Kidney (tissue), 14 donors: ENCODE data around the gene NUP210. TPM values are rescaled to one million over a fixed set of nuclear protein-coding genes. Genes with fewer than 3 reads are reported as not detected.

Experiments used
- DNase-seq, 5 donors: peaks; one replicate each; pipeline ENCODE4 v3.0.0-alpha.2; 2013 to 2020
- FAIRE-seq: peaks from 2 replicates; lab custom pipeline; 2012; peaks lifted over from hg19 to GRCh38; lab: Jason Lieb, UNC
- H3K27ac ChIP-seq, 2 donors: one replicate each; pipeline ENCODE4 v1.7.0; 2013; ENCODE audit warnings: low read depth in 2 of 2, low read length in 2 of 2, inconsistent platforms in 1 of 2
- H3K27me3 ChIP-seq: one replicate; pipeline ENCODE4 v1.7.1; 2013; ENCODE audit warnings: low read length, inconsistent platforms; ENCODE audit not compliant: control insufficient read depth, insufficient read depth
- H3K36me3 ChIP-seq, 3 donors: one replicate each; pipeline versions ENCODE4 v1.7.0 to v1.7.1; 2013; ENCODE audit warnings: low read length in 3 of 3, control low read depth in 1 of 3, inconsistent platforms in 1 of 3; ENCODE audit not compliant: insufficient read depth in 3 of 3, control insufficient read depth in 2 of 3
- H3K4me1 ChIP-seq, 3 donors: one replicate each; pipeline versions ENCODE4 v1.7.0 to v1.7.1; 2013; ENCODE audit warnings: low read length in 3 of 3, inconsistent platforms in 1 of 3, low read depth in 1 of 3; ENCODE audit not compliant: control insufficient read depth in 2 of 3, insufficient read depth in 2 of 3
- H3K4me3 ChIP-seq, 3 donors: one replicate each; pipeline versions ENCODE4 v1.7.0 to v1.8.1; 2013; ENCODE audit warnings: low read length in 3 of 3, control low read depth in 1 of 3, inconsistent platforms in 1 of 3
- H3K9ac ChIP-seq, 3 donors: one replicate each; pipeline versions ENCODE4 v1.7.0 to v1.7.1; 2013; ENCODE audit warnings: low read length in 3 of 3, control low read depth in 1 of 3, inconsistent platforms in 1 of 3
- H3K9me3 ChIP-seq, 3 donors: one replicate each; pipeline versions ENCODE4 v1.7.0 to v1.7.1; 2013; ENCODE audit warnings: low read length in 3 of 3, control low read depth in 1 of 3, inconsistent platforms in 1 of 3; ENCODE audit not compliant: control insufficient read depth in 2 of 3, insufficient read depth in 1 of 3
- intact Hi-C: fragments of 100-400 bp; cut with DNase I; formaldehyde crosslinking; loops from one replicate; pipeline ENCODE4 v1.11.1; 2022
- polyA plus RNA-seq: library from polyadenylated mRNA; stranded (reverse); fragments of 350-450 nt; fragmentation: Illumina TruSeq; extraction: RNeasy Lipid Tissue Mini Kit (QIAGEN cat#74804); gene quantifications from one replicate; pipeline ENCODE4 v1.2.3, GENCODE V29; 2014; ENCODE audit warnings: low read depth, low replicate concordance; ENCODE audit not compliant: insufficient read depth
- total RNA-seq: library from RNA; stranded (reverse); fragmentation: NEBNext Ultra II Directional; extraction: Animal tissue kit (Norgen Biotek cat#: 25700); gene quantifications from one replicate; pipeline ENCODE4 v1.2.1, GENCODE V29; 2021
- TF ChIP-seq, protein P1 (sequence below): IDR thresholded peaks from 3 replicates; pipeline ENCODE4 v1.5.1; 2012; ENCODE audit warnings: mild to moderate bottlenecking, moderate library complexity, borderline replicate concordance; ENCODE audit not compliant: insufficient read depth; ENCODE audit errors: extremely low read depth
- donor health status: control.
- donor health status: control.
- donor health status: control.
- donor health status: control.
- donor health status: control.
- donor health status: DM: yes; HTN: yes; CAD: no.
- donor health status: Normal renal cell carcinoma (clear cell type).

Gene NUP210
- total and polyA plus RNA-seq, 2 donors from 2014 or later = 5.6 to 22.9 TPM

DNA sequence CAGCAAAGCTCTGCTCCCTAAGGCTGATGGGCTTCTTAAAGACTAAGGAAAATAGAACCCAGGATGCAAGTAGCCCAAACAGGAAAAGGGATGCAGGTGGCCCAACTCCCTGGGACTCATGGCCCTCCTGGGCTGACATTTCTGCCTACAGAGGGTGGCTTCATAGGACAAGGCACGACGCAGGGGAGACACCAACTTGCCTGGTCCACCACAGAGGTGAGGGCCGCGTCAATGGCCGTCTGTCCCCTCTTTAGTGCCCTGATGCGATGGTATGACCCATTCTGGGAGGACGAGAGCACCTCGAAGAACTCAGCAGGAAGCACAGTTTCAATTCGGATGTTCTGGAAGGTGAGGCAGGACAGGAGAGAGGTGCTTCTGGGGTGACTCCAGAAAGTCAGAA lies 44.0 kb downstream of the NUP210 start:
- intact Hi-C loops = no loop called here
- TF ChIP-seq, protein P1, sequence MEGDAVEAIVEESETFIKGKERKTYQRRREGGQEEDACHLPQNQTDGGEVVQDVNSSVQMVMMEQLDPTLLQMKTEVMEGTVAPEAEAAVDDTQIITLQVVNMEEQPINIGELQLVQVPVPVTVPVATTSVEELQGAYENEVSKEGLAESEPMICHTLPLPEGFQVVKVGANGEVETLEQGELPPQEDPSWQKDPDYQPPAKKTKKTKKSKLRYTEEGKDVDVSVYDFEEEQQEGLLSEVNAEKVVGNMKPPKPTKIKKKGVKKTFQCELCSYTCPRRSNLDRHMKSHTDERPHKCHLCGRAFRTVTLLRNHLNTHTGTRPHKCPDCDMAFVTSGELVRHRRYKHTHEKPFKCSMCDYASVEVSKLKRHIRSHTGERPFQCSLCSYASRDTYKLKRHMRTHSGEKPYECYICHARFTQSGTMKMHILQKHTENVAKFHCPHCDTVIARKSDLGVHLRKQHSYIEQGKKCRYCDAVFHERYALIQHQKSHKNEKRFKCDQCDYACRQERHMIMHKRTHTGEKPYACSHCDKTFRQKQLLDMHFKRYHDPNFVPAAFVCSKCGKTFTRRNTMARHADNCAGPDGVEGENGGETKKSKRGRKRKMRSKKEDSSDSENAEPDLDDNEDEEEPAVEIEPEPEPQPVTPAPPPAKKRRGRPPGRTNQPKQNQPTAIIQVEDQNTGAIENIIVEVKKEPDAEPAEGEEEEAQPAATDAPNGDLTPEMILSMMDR = no peak
- H3K9me3 ChIP-seq = peaks cover 0 to 1% (median 0%) of the 10 kb centered on the region in 3 donors
- peaks cover 2 to 32% (median 22%) of the 10 kb centered on the region in 3 donors for H3K36me3 ChIP-seq
- no peaks in the 10 kb centered on the region for H3K4me1 ChIP-seq
- no peak overlapping the region for H3K9ac ChIP-seq
- H3K27me3 ChIP-seq = no peaks in the 10 kb centered on the region
- no peak overlapping the region for H3K4me3 ChIP-seq
- DNase-seq (no peak), FAIRE-seq (no peak)
- H3K27ac ChIP-seq = no peak overlapping the region

DNA sequence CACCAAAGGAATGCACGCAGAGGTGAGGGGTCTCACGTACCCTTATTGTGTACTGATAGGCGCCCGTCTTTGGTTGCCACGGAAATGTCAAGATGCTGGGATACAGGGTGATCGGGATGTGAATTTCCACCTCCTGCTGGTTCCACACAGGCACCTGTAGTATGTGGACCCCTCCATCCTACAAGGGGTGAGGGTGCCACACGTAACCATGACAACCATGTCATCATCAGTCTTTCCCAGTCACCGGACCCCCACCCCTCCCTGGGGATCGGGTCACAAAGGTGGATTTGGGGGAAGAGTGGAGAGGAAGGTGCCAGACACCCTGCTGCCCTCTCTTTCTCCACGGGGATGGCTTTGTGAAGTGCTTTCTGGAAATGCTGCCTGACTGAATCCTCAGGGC lies 44.7 kb downstream of the NUP210 start:
- Histone ChIP-seq H3K27me3 (no peaks in the 10 kb centered on the region), H3K4me1 (no peaks in the 10 kb centered on the region), H3K9me3 (peaks cover 0 to 1% (median 0%) of the 10 kb centered on the region in 3 donors), H3K9ac (no peak overlapping the region), H3K27ac (no peak overlapping the region), H3K36me3 (peaks cover 2 to 32% (median 23%) of the 10 kb centered on the region in 3 donors), H3K4me3 (no peak overlapping the region)
- TF ChIP-seq, protein P1 = no peak
- intact Hi-C loops = no loop called here
- no peak for DNase-seq
- FAIRE-seq = no peak

DNA sequence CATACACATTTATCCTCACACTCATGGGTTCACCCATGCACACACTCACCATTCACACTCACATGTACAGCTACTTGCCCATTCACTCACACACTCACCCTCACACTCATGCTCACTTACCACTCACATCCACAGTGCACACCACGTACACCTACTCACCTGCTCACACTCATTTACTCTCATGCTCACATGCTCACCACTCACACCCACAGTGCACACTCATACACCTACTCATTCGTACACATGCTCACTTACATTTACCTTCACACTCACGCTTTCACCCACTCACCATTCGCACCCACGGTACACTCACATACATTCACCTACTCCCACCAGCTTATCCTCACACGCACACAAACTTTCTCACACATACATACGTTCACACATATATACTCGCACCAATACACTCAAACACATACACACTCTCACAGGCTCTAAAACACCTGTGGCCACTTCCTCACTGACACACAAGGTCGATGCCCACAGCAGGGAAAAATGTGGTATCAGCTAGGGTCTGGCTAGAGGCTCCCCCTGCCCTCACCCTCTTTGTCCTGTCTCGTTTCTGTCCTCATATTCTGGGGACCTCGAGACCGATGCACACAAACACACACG lies 46.0 kb downstream of the NUP210 start:
- peaks cover 2 to 24% (median 24%) of the 10 kb centered on the region in 3 donors for H3K36me3 ChIP-seq
- TF ChIP-seq, protein P1 = no peak
- H3K9me3 ChIP-seq = peaks cover 0 to 1% (median 0%) of the 10 kb centered on the region in 3 donors
- no peak for FAIRE-seq
- no peak overlapping the region for H3K4me3 ChIP-seq
- intact Hi-C loops = no loop called here
- DNase-seq = no peak
- H3K27me3 ChIP-seq = no peaks in the 10 kb centered on the region
- H3K4me1 ChIP-seq = no peaks in the 10 kb centered on the region
- no peak overlapping the region for H3K27ac ChIP-seq
- H3K9ac ChIP-seq = no peak overlapping the region

DNA sequence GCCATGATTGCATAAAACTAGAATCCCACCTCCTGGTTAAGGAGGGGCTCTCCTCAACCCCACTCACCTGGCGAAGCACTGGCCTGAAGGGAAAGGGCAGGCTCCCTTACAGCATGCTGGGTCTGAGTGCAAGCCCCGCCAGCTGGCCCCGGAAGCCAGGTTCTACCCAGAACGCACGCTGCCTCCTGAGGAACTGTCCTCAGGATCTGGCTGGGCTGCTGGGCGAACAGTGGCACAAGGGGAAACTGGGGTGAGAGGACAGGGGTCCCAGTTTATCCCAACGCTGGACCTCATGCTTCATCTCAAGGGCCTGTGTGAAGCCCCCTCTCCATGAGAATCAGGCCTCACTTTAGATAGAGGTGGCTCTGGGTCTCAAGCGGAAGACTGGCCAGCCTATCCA lies 47.5 kb downstream of the NUP210 start:
- Histone ChIP-seq H3K36me3 (peaks cover 2 to 19% (median 16%) of the 10 kb centered on the region in 3 donors), H3K4me1 (no peaks in the 10 kb centered on the region), H3K9me3 (peaks cover 0 to 1% (median 0%) of the 10 kb centered on the region in 3 donors), H3K9ac (no peak overlapping the region), H3K27me3 (no peaks in the 10 kb centered on the region), H3K27ac (no peak overlapping the region), H3K4me3 (no peak overlapping the region)
- FAIRE-seq = no peak
- intact Hi-C loops = no loop called here
- TF ChIP-seq, protein P1 = no peak
- DNase-seq = no peak
